ENCODE data around the gene SHANK3.

DNA sequence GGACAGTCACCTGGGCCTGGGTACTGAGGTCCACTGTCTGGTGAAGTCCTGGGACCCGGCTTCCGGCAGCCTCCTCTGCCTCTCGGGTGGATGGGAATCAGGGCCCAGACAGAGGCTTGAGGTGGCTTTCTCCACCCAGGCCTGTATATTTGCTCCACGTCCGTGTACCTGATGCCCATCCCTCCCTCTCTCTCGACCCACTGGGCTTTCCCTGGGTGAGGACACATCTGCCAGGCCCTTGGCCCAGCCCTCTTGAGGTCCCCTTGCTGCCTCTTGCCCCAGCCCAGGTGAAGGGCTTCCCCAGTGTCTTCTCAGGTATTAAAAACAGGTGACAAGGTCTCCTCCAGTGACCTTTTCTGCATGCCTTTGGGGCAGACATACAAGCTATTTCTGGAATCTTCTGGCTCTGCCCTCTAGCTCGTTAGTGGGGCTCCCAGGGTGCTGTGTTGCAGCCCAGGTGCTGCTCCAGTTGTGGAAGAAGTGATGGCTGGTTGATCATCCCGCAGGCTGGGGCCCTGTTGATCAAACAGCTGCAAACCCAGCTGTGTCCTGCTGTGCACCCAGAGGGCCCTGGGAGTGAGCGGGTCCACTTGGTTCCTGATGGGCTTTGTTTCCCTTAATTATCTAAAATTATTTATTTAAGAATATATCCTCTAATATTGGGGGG lies 39.9 kb downstream of the SHANK3 start:
- TF ChIP-seq, protein P1, sequence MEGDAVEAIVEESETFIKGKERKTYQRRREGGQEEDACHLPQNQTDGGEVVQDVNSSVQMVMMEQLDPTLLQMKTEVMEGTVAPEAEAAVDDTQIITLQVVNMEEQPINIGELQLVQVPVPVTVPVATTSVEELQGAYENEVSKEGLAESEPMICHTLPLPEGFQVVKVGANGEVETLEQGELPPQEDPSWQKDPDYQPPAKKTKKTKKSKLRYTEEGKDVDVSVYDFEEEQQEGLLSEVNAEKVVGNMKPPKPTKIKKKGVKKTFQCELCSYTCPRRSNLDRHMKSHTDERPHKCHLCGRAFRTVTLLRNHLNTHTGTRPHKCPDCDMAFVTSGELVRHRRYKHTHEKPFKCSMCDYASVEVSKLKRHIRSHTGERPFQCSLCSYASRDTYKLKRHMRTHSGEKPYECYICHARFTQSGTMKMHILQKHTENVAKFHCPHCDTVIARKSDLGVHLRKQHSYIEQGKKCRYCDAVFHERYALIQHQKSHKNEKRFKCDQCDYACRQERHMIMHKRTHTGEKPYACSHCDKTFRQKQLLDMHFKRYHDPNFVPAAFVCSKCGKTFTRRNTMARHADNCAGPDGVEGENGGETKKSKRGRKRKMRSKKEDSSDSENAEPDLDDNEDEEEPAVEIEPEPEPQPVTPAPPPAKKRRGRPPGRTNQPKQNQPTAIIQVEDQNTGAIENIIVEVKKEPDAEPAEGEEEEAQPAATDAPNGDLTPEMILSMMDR (IDR thresholded peaks at IDR 0.05; ENCODE audit: insufficient read depth, low read length, poor library complexity, severe bottlenecking): no peak
- no peak for TF ChIP-seq EZH2phosphoT487 (conservative IDR thresholded peaks at IDR 0.05; ENCODE audit: low read length)

Data from SU-DHL-6 (cell line).